ENCODE results near the gene GINS2. TPM values are rescaled to one million over a fixed set of nuclear protein-coding genes. Genes with fewer than 3 reads are reported as not detected.

Gene GINS2
- total RNA-seq, 1 experiment from 2014 or later = 38.0 TPM

DNA sequence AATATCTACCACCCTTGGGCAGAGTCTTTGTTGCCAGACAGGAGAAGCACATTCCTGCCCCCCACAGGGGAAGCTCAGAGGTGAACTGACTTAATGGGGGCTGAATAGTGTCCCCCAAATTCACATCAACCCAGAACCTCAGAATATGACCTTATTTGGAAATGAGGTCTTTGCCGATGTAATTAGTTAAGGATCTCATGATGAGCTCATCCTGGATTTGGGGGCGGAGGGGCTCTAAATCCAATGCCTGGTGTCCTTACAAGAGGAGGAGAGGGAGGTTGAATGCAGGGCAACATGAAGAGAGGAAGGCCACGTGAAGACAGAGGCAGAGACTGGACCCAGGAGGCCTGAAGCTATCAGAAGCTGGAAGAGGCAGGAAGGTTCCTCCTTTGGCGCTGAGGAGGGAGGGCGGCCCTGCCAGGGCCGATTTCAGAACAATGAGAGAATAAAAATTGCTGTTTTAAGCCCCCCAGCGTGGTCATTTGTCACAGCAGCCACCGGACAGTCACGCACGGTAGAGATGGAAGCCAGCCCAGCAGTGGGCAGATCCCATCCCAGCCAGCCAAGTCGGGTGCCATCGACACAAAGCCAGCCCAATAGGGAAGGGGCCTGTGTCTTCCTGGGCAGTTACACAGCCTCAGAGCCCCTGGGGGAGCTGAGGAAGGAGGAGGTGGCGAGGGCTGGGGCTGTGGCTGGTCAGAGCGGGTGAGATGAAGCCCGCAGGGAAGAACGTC, 40.9 kb upstream of the GINS2 start:
- no peak for DNase-seq (ENCODE audit: low spot score)

GRCh38 chr16:85728879-85729278, 40.1 kb upstream of the GINS2 start:
- H3K36me3 Mint-ChIP-seq = peaks cover 3% of the 10 kb centered on the region; the same call in 1 of the 2 replicates
- ATAC-seq = peak; percentile 72
- no peak overlapping the region for H3K4me3 Mint-ChIP-seq
- ChIA-PET POLR2A (no interaction called here), CTCF (interaction anchor here (1.2 to 2.8 kb wide), 5 partner anchors 11 to 78 kb away, joined by 4 to 6 read pairs (median 4); no protein-coding TSS in a partner anchor)
- H3K9me3 Mint-ChIP-seq = no peaks in the 10 kb centered on the region
- DNase-seq (ENCODE audit: low spot score) = peak; percentile 65
- no peaks in the 10 kb centered on the region for H3K27me3 Mint-ChIP-seq (ENCODE audit: low read depth)
- TF ChIP-seq ZNF396 (CRISPR knock-in tag; IDR thresholded peaks at IDR 0.05; ENCODE audit: borderline replicate concordance) (0 out of 2 replicates have a peak, but pooled peaks have one; percentile 18), ZNF138 (CRISPR knock-in tag; conservative IDR thresholded peaks at IDR 0.05) (no peak), ERG (CRISPR knock-in tag; IDR thresholded peaks at IDR 0.05) (peak; percentile 78; the same call in 1 of the 2 replicates), IRF1 (CRISPR knock-in tag; IDR thresholded peaks at IDR 0.05) (no peak), ZNF416 (CRISPR knock-in tag; IDR thresholded peaks at IDR 0.05) (0 out of 2 replicates have a peak, but pooled peaks have one; percentile 56)
- TF ChIP-seq, protein P1, sequence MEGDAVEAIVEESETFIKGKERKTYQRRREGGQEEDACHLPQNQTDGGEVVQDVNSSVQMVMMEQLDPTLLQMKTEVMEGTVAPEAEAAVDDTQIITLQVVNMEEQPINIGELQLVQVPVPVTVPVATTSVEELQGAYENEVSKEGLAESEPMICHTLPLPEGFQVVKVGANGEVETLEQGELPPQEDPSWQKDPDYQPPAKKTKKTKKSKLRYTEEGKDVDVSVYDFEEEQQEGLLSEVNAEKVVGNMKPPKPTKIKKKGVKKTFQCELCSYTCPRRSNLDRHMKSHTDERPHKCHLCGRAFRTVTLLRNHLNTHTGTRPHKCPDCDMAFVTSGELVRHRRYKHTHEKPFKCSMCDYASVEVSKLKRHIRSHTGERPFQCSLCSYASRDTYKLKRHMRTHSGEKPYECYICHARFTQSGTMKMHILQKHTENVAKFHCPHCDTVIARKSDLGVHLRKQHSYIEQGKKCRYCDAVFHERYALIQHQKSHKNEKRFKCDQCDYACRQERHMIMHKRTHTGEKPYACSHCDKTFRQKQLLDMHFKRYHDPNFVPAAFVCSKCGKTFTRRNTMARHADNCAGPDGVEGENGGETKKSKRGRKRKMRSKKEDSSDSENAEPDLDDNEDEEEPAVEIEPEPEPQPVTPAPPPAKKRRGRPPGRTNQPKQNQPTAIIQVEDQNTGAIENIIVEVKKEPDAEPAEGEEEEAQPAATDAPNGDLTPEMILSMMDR (IDR thresholded peaks at IDR 0.05) = peak; percentile 35; the same call in 1 of the 2 replicates
- TF ChIP-seq, protein P2, sequence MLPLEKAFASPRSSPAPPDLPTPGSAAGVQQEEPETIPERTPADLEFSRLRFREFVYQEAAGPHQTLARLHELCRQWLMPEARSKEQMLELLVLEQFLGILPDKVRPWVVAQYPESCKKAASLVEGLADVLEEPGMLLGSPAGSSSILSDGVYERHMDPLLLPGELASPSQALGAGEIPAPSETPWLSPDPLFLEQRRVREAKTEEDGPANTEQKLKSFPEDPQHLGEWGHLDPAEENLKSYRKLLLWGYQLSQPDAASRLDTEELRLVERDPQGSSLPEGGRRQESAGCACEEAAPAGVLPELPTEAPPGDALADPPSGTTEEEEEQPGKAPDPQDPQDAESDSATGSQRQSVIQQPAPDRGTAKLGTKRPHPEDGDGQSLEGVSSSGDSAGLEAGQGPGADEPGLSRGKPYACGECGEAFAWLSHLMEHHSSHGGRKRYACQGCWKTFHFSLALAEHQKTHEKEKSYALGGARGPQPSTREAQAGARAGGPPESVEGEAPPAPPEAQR (CRISPR knock-in tag; IDR thresholded peaks at IDR 0.05) = 0 out of 2 replicates have a peak, but pooled peaks have one; percentile 79
- peaks cover 12% of the 10 kb centered on the region for H3K4me1 Mint-ChIP-seq
- no peak overlapping the region for H3K27ac Mint-ChIP-seq

More for the DNA sequence above, 40.9 kb upstream of the GINS2 start:
- Mint-ChIP-seq H3K4me1 (peaks cover 16% of the 10 kb centered on the region), H3K4me3 (no peak overlapping the region), H3K27ac (no peak overlapping the region; the same call in 1 of the 2 replicates), H3K36me3 (peaks cover 3% of the 10 kb centered on the region; the same call in 1 of the 2 replicates), H3K9me3 (no peaks in the 10 kb centered on the region), H3K27me3 (ENCODE audit: low read depth) (no peaks in the 10 kb centered on the region)
- ChIA-PET CTCF (interaction anchor here (0.7 to 2.2 kb wide), 7 partner anchors 12 to 79 kb away, joined by 3 to 6 read pairs (median 4); no protein-coding TSS in a partner anchor), POLR2A (no interaction called here)
- TF ChIP-seq NR1H2 (CRISPR knock-in tag; IDR thresholded peaks at IDR 0.05) (no peak), ZNF263 (CRISPR knock-in tag; IDR thresholded peaks at IDR 0.05; ENCODE audit: low read depth) (no peak), ZNF423 (CRISPR knock-in tag; IDR thresholded peaks at IDR 0.05) (no peak), HMGXB4 (CRISPR knock-in tag; IDR thresholded peaks at IDR 0.05) (no peak), CDX4 (CRISPR knock-in tag; IDR thresholded peaks at IDR 0.05; ENCODE audit: borderline replicate concordance) (no peak), ZMAT4 (CRISPR knock-in tag; IDR thresholded peaks at IDR 0.05) (no peak), ZNF416 (CRISPR knock-in tag; IDR thresholded peaks at IDR 0.05) (no peak), MXD4 (CRISPR knock-in tag; IDR thresholded peaks at IDR 0.05; ENCODE audit: borderline replicate concordance) (no peak), RORB (CRISPR knock-in tag; IDR thresholded peaks at IDR 0.05) (no peak), PRRX2 (CRISPR knock-in tag; IDR thresholded peaks at IDR 0.05) (no peak), GABPB1 (CRISPR knock-in tag; IDR thresholded peaks at IDR 0.05) (no peak), GTF2I (CRISPR knock-in tag; conservative IDR thresholded peaks at IDR 0.05) (no peak), ESRRA (CRISPR knock-in tag; IDR thresholded peaks at IDR 0.05; ENCODE audit: borderline replicate concordance) (no peak), IRF2 (CRISPR knock-in tag; IDR thresholded peaks at IDR 0.05; ENCODE audit: borderline replicate concordance, low read depth) (no peak), ETV6 (CRISPR knock-in tag; IDR thresholded peaks at IDR 0.05) (no peak)
- TF ChIP-seq, protein P3, sequence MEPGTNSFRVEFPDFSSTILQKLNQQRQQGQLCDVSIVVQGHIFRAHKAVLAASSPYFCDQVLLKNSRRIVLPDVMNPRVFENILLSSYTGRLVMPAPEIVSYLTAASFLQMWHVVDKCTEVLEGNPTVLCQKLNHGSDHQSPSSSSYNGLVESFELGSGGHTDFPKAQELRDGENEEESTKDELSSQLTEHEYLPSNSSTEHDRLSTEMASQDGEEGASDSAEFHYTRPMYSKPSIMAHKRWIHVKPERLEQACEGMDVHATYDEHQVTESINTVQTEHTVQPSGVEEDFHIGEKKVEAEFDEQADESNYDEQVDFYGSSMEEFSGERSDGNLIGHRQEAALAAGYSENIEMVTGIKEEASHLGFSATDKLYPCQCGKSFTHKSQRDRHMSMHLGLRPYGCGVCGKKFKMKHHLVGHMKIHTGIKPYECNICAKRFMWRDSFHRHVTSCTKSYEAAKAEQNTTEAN (CRISPR knock-in tag; IDR thresholded peaks at IDR 0.05) = no peak
- no peak for ATAC-seq
